Body of pancreas (tissue), 4 donors: ENCODE results near the gene NFILZ. TPM values are rescaled to one million over a fixed set of nuclear protein-coding genes. Genes with fewer than 3 reads are reported as not detected.
A peak's percentile ranks its signal among the peaks of the same experiment; 100 is the strongest.
"Not testable (repeated sequence)": the region's sequence is repeated elsewhere in the genome, so short reads cannot be mapped to it uniquely, and the experiment has no call there.

Experiments
- ATAC-seq: fragments of 150-250 bp; one replicate; pipeline ENCODE4 v1.9.1; 2016
- DNase-seq, 4 donors: peaks; one replicate each; pipeline ENCODE4 v3.0.0-alpha.2; 2019
- H3K27ac ChIP-seq, 4 donors: fragments of 200-600 bp; sonication (generic); 1 replicate in 3 of 4; 2 replicates in 1 of 4; pipeline versions ENCODE4 v1.5.1 to v1.6.1; 2016 to 2019; ENCODE audit warnings: mild to moderate bottlenecking in 1 of 4, mixed read lengths in 1 of 4, moderate library complexity in 1 of 4
- H3K27me3 ChIP-seq, 2 donors: fragments of 200-600 bp; sonication (generic); one replicate each; pipeline ENCODE4 v1.6.0; 2016; ENCODE audit warnings: mild to moderate bottlenecking in 1 of 2
- H3K36me3 ChIP-seq, 2 donors: fragments of 200-600 bp; sonication (generic); replicated peaks in 1 of 2; 2 replicates each; pipeline ENCODE4 v1.5.1; 2016; ENCODE audit warnings: low read depth in 2 of 2; ENCODE audit not compliant: insufficient read depth in 1 of 2
- H3K4me1 ChIP-seq: fragments of 200-600 bp; sonication (generic); one replicate; pipeline ENCODE4 v1.6.0; 2016
- H3K4me3 ChIP-seq, 2 donors: fragments of 200-600 bp; sonication (generic); 1 replicate in 1 of 2; 2 replicates in 1 of 2; pipeline ENCODE4 v1.5.1; 2016 to 2019
- H3K9me3 ChIP-seq, 3 donors: fragments of 200-600 bp; sonication (generic); 1 replicate in 2 of 3; 2 replicates in 1 of 3; pipeline ENCODE4 v1.5.1; 2016
- POLR2A ChIP-seq, 3 donors: fragments of 450-650 bp; IDR thresholded peaks; one replicate each; pipeline ENCODE4 v1.6.1; 2016; ENCODE audit warnings: antibody characterized with exemption in 3 of 3, mild to moderate bottlenecking in 2 of 3
- WGBS, 2 donors: methylation state at CpG; one replicate each; pipeline ENCODE4 v1.1.5; 2017; 5-methylcytosine and 5-hydroxymethylcytosine counted together
- intact Hi-C: fragments of 100-400 bp; cut with DNase I; formaldehyde crosslinking; loops from one replicate; pipeline ENCODE4 v1.15.1; 2023
- total RNA-seq, 2 donors: library from RNA; depleted of rRNA; stranded (reverse); fragments of >200 nt; gene quantifications; one replicate each; pipeline ENCODE4 v1.1.0, GENCODE V29; 2016
- TF ChIP-seq, protein P1 (sequence below), 7 experiments: fragments of 450-650 bp in 4 of 7; fragments of 200-600 bp in 3 of 7; sonication (generic) in 3 of 7; IDR thresholded peaks; one replicate each; pipeline ENCODE4 v1.5.1; 2016 to 2019; ENCODE audit warnings: antibody characterized with exemption in 7 of 7

The NFILZ gene
- total RNA-seq, 2 donors from 2014 or later: not detected

DNA sequence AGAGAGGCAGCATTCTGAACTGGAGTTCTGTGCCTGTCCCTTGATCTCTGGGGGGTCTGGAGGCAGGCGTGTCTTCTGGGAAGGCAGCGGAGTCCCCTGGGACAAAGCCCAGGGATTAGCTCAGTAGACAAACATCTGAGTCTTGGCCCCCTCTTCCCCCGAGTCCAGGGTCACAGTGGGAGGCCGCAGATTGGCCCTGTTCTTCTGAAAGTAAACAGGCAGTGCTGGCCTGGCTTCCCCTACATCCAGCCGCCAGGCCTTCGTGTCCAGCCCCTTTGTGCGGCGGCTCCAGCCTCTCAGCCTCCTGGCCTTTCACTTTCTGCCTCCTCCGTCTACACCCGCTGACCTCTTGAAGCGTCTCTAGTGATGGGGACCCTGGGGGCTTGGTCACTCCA is 989 bp downstream of the NFILZ start:
- H3K27me3 ChIP-seq: no peaks in the 10 kb centered on the region
- no peak overlapping the region for H3K4me3 ChIP-seq
- intact Hi-C loops: no loop called here
- no peaks in the 10 kb centered on the region for H3K36me3 ChIP-seq
- H3K27ac ChIP-seq: peak overlapping the region; percentile 72 to 87 (median 81)
- DNase-seq (peak; percentile 66 to 84 (median 74)), ATAC-seq (peak; percentile 92)
- H3K4me1 ChIP-seq: peaks cover 8% of the 10 kb centered on the region
- peak in 1 of 3 donors; percentile 55 for TF ChIP-seq POLR2A (IDR thresholded peaks at IDR 0.05)
- TF ChIP-seq, protein P1, sequence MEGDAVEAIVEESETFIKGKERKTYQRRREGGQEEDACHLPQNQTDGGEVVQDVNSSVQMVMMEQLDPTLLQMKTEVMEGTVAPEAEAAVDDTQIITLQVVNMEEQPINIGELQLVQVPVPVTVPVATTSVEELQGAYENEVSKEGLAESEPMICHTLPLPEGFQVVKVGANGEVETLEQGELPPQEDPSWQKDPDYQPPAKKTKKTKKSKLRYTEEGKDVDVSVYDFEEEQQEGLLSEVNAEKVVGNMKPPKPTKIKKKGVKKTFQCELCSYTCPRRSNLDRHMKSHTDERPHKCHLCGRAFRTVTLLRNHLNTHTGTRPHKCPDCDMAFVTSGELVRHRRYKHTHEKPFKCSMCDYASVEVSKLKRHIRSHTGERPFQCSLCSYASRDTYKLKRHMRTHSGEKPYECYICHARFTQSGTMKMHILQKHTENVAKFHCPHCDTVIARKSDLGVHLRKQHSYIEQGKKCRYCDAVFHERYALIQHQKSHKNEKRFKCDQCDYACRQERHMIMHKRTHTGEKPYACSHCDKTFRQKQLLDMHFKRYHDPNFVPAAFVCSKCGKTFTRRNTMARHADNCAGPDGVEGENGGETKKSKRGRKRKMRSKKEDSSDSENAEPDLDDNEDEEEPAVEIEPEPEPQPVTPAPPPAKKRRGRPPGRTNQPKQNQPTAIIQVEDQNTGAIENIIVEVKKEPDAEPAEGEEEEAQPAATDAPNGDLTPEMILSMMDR (IDR thresholded peaks at IDR 0.05): no peak
- H3K9me3 ChIP-seq: peaks cover 0 to 4% (median 0%) of the 10 kb centered on the region in 3 donors
- 21 to 29% methylated on average over 8 to 11 of the region's 11 CpGs for WGBS, 2 donors

DNA sequence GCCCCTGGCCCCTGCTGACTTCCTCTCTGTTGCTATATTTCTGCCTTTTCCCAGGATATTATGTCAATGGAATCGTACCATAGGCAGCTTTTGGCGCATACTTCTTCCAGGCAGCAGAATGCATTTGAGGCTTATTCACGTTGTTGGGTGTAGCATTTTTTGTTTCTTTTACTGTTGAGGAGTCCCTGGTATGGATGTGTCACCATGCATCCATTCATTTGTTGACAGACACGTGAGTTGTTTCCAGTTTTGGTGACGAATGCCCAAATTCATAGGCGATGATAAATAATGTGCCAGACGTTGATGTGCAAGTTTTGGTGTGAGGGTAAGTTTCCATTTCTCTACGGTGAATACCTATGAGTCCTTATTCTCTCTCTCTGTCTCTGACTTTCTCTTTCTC is 5.0 kb downstream of the NFILZ start:
- TF ChIP-seq POLR2A (IDR thresholded peaks at IDR 0.05): no peak
- TF ChIP-seq, protein P1 (IDR thresholded peaks at IDR 0.05): no peak
- H3K9me3 ChIP-seq: peaks cover 0 to 3% (median 0%) of the 10 kb centered on the region in 3 donors
- H3K36me3 ChIP-seq: no peaks in the 10 kb centered on the region
- ATAC-seq (no peak), DNase-seq (no peak)
- peaks cover 20% of the 10 kb centered on the region for H3K4me1 ChIP-seq
- WGBS, 2 donors: 72 to 75% methylated on average over 8 of the region's 8 CpGs
- intact Hi-C loops: no loop called here
- H3K27me3 ChIP-seq: no peaks in the 10 kb centered on the region
- no peak overlapping the region for H3K4me3 ChIP-seq
- no peak overlapping the region for H3K27ac ChIP-seq

DNA sequence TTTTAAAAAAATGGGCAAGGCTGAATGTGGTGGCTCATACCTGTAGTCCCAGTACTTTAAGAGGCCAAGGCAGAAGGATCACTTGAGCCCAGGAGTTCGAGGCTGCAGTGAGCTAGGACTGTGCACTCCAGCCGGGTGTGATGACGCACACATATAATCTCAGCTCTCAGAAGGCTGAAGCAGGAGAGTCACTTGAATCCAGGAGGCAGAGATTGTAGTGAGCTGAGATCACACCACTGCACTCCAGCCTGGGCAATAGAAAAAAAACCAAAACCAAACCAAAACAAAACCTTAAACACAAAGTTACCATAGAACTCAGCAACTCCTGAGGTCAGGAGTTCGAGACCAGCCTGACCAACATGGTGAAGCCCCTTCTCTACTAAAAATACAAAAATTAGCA is 6.6 kb downstream of the NFILZ start:
- H3K4me3 ChIP-seq, H3K27me3 ChIP-seq, DNase-seq, ATAC-seq, H3K36me3 ChIP-seq, H3K9me3 ChIP-seq, H3K27ac ChIP-seq, intact Hi-C loops: not testable (repeated sequence)
- 71 to 76% methylated on average over 4 of the region's 4 CpGs for WGBS, 2 donors
- H3K4me1 ChIP-seq: peaks cover 12% of the 10 kb centered on the region

DNA sequence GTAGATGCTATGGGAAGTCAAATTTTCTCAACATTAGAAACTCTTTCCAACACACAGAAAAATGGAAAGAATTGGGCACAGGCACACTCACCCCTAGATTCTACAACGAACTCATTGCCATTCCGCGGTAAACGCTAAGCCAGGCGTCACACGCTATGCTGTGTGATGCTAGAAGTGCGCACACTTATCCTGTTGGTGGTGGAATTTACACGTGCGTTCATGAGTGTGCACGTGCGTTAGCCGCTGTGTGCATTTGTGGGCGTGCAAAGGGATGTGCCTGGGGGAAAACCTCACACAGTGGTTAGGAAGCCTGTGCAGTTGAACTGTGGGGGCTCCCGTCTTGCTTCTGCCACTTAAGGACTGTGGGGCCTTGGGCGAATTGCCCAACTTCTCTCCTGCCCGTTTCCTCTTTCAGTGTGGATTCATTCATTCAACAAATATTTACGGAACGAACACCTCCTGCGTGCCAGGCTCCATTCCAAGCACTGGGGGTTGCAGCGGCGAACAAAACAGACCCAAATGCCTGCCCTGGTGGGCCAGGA is 7.7 kb downstream of the NFILZ start:
- H3K9me3 ChIP-seq: peaks cover 0 to 10% (median 0%) of the 10 kb centered on the region in 3 donors
- peak overlapping the region; percentile 15 to 75 (median 41) for H3K27ac ChIP-seq
- no peak overlapping the region for H3K4me3 ChIP-seq
- DNase-seq (peak; percentile 48 to 74 (median 64)), ATAC-seq (peak; percentile 58)
- TF ChIP-seq POLR2A (IDR thresholded peaks at IDR 0.05): no peak
- TF ChIP-seq, protein P1 (IDR thresholded peaks at IDR 0.05): no peak
- H3K4me1 ChIP-seq: peaks cover 12% of the 10 kb centered on the region
- intact Hi-C loops: no loop called here
- no peaks in the 10 kb centered on the region for H3K27me3 ChIP-seq
- WGBS, 2 donors: 38 to 43% methylated on average over 20 to 21 of the region's 21 CpGs
- H3K36me3 ChIP-seq: no peaks in the 10 kb centered on the region

GRCh38 chr19:8639821-8640401 is 9.5 kb downstream of the NFILZ start:
- TF ChIP-seq, protein P1 (IDR thresholded peaks at IDR 0.05): no peak
- no peak for TF ChIP-seq POLR2A (IDR thresholded peaks at IDR 0.05)
- ATAC-seq (no peak), DNase-seq (no peak)
- Histone ChIP-seq H3K27me3 (no peaks in the 10 kb centered on the region), H3K4me3 (no peak overlapping the region), H3K27ac (peak overlapping the region in 1 of 4 donors; percentile 75), H3K36me3 (no peaks in the 10 kb centered on the region), H3K9me3 (peaks cover 0 to 10% (median 0%) of the 10 kb centered on the region in 3 donors), H3K4me1 (peaks cover 12% of the 10 kb centered on the region)
- WGBS, 2 donors: 36 to 44% methylated on average over 8 of the region's 8 CpGs
- intact Hi-C loops: no loop called here
